Measurements from ENCODE around the gene SAPCD2.
"Not testable (repeated sequence)": the region's sequence is repeated elsewhere in the genome, so short reads cannot be mapped to it uniquely, and the experiment has no call there.

DNA sequence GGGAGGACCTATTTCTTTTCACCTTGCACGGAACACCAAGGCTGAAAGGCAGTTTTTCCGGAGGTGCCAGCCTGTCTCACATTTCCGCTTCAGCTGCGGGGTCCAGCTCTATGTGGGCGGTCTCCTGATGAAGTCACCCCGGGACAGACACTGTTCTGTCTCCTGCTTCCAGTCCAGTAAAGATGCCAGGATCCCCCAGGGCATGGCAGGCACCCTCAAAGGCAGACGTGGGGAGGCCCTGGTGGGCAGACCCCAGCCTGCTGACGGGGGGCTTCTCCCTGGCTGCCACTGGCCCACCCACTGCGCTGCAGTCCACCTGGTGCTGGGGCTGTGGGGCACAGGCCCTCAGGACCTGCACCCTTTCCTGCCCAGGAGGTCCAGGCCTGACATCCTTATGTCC lies 7.6 kb downstream of the SAPCD2 start:
- TF ChIP-seq CTCF (IDR thresholded peaks at IDR 0.05); POLR2A (IDR thresholded peaks at IDR 0.05; ENCODE audit: low read depth): not testable (repeated sequence)
